ENCODE results near the gene OPN4. TPM values are rescaled to one million over a fixed set of nuclear protein-coding genes. Genes with fewer than 3 reads are reported as not detected.
"Not testable (repeated sequence)": the region's sequence is repeated elsewhere in the genome, so short reads cannot be mapped to it uniquely, and the experiment has no call there.

Gene OPN4
- total RNA-seq, 1 experiment from 2014 or later: not detected

GRCh38 chr10:86644794-86645445 lies 9.4 kb upstream of the OPN4 start:
- Histone ChIP-seq H3K36me3 (ENCODE audit: low read depth, low read length) (no peaks in the 10 kb centered on the region), H3K27ac (ENCODE audit: low read length) (no peak overlapping the region), H3K4me1 (ENCODE audit: insufficient read depth, low read length) (peaks cover 35% of the 10 kb centered on the region), H3K27me3 (ENCODE audit: low read length) (no peaks in the 10 kb centered on the region), H2AFZ (ENCODE audit: low read length) (no peak overlapping the region), H3K9me2 (replicated peaks; ENCODE audit: low read length) (no peaks in the 10 kb centered on the region), H3K4me2 (ENCODE audit: low read length) (no peak overlapping the region), H3F3A (ENCODE audit: low read length, unreplicated experiment) (no peaks in the 10 kb centered on the region), H3K4me3 (ENCODE audit: low read length) (no peak overlapping the region), H3K9me3 (ENCODE audit: low read length) (no peaks in the 10 kb centered on the region), H3K9ac (ENCODE audit: low read length) (no peak overlapping the region), H3K79me2 (ENCODE audit: low read length) (no peaks in the 10 kb centered on the region), H4K20me1 (ENCODE audit: low read length) (no peaks in the 10 kb centered on the region)
- ChIA-PET POLR2A (ENCODE audit: unreplicated experiment) (no interaction called here), CTCF (no interaction called here)
- DNase-seq (no peak), ATAC-seq (no peak)
- intact Hi-C loops (cut with micrococcal nuclease): loop anchor here (5.0 kb wide), 2 partner anchors 37 to 123 kb away; partner anchors contain the start of gene WAPL
- no peak for TF ChIP-seq EZH2phosphoT487 (IDR thresholded peaks at IDR 0.05; ENCODE audit: borderline replicate concordance, low read length)
- no peak for TF ChIP-seq EZH2 (IDR thresholded peaks at IDR 0.05; ENCODE audit: low read length, unreplicated experiment)
- no peak for TF ChIP-seq CTCF (conservative IDR thresholded peaks at IDR 0.05; ENCODE audit: low read depth, low read length)
- no TSS peak for BruUV-seq (replicated peaks)

- H3K27ac ChIP-seq (ENCODE audit: low read length); BruUV-seq (replicated peaks); H3K4me2 ChIP-seq (ENCODE audit: low read length); H3K27me3 ChIP-seq (ENCODE audit: low read length); H4K20me1 ChIP-seq (ENCODE audit: low read length); ATAC-seq; DNase-seq; H3K9ac ChIP-seq (ENCODE audit: low read length); H2AFZ ChIP-seq (ENCODE audit: low read length); H3K4me3 ChIP-seq (ENCODE audit: low read length); H3K36me3 ChIP-seq (ENCODE audit: low read depth, low read length); H3K9me3 ChIP-seq (ENCODE audit: low read length); CTCF ChIA-PET; POLR2A ChIA-PET (ENCODE audit: unreplicated experiment); H3K79me2 ChIP-seq (ENCODE audit: low read length); H3K9me2 ChIP-seq (replicated peaks; ENCODE audit: low read length); H3F3A ChIP-seq (ENCODE audit: low read length, unreplicated experiment): not testable (repeated sequence)
- H3K4me1 ChIP-seq (ENCODE audit: insufficient read depth, low read length): peaks cover 36% of the 10 kb centered on the region
- intact Hi-C loops (cut with micrococcal nuclease): loop anchor here (5.0 kb wide), 2 partner anchors 37 to 123 kb away; partner anchors contain the start of gene WAPL
Observed at GRCh38 chr10:86645621-86646165, 8.7 kb upstream of the OPN4 start.

- Histone ChIP-seq H3K36me3 (ENCODE audit: low read depth, low read length) (no peaks in the 10 kb centered on the region), H3K27ac (ENCODE audit: low read length) (no peak overlapping the region), H3K27me3 (ENCODE audit: low read length) (no peaks in the 10 kb centered on the region), H3K79me2 (ENCODE audit: low read length) (no peaks in the 10 kb centered on the region), H4K20me1 (ENCODE audit: low read length) (no peaks in the 10 kb centered on the region), H2AFZ (ENCODE audit: low read length) (no peak overlapping the region), H3K4me3 (ENCODE audit: low read length) (no peak overlapping the region), H3K9me2 (replicated peaks; ENCODE audit: low read length) (no peaks in the 10 kb centered on the region), H3F3A (ENCODE audit: low read length, unreplicated experiment) (no peaks in the 10 kb centered on the region), H3K4me2 (ENCODE audit: low read length) (no peak overlapping the region), H3K9ac (ENCODE audit: low read length) (no peak overlapping the region), H3K4me1 (ENCODE audit: insufficient read depth, low read length) (peaks cover 36% of the 10 kb centered on the region), H3K9me3 (ENCODE audit: low read length) (no peaks in the 10 kb centered on the region)
- BruUV-seq (replicated peaks): no TSS peak
- CTCF ChIA-PET: no interaction called here
- TF ChIP-seq CTCF (conservative IDR thresholded peaks at IDR 0.05; ENCODE audit: low read depth, low read length) (no peak), EZH2 (IDR thresholded peaks at IDR 0.05; ENCODE audit: low read length, unreplicated experiment) (no peak), EZH2phosphoT487 (IDR thresholded peaks at IDR 0.05; ENCODE audit: borderline replicate concordance, low read length) (no peak)
- DNase-seq (no peak), ATAC-seq (no peak)
- intact Hi-C loops (cut with micrococcal nuclease): loop anchor here (5.0 kb wide), 2 partner anchors 36 to 124 kb away; partner anchors contain the start of gene WAPL
- POLR2A ChIA-PET (ENCODE audit: unreplicated experiment): no interaction called here
Observed at GRCh38 chr10:86646532-86646931, 7.8 kb upstream of the OPN4 start.

All from PC-3 (cell line).